Breast epithelium (tissue), 4 donors: Measurements from ENCODE around the gene IFIH1. TPM values are rescaled to one million over a fixed set of nuclear protein-coding genes. Genes with fewer than 3 reads are reported as not detected.

Experiments used
- DNase-seq, 2 donors: peaks; one replicate each; pipeline ENCODE4 v3.0.0-alpha.2; 2019; ENCODE audit warnings: low spot score in 2 of 2
- H3K27ac ChIP-seq, 2 donors: fragments of 200-600 bp; sonication (generic) in 1 of 2; one replicate each; pipeline ENCODE4 v1.5.1; 2016 to 2019; ENCODE audit warnings: mild to moderate bottlenecking in 1 of 2
- H3K27me3 ChIP-seq, 2 donors: fragments of 200-600 bp; sonication (generic) in 1 of 2; one replicate each; pipeline versions ENCODE4 v1.5.1 to v1.6.0; 2017 to 2019; ENCODE audit warnings: control low read depth in 1 of 2, mild to moderate bottlenecking in 1 of 2
- H3K36me3 ChIP-seq: fragments of 200-600 bp; one replicate; pipeline ENCODE4 v1.5.1; 2019
- H3K4me1 ChIP-seq, 2 donors: fragments of 200-600 bp; sonication (generic); one replicate each; pipeline ENCODE4 v1.5.1; 2016 to 2019; ENCODE audit warnings: control low read depth in 1 of 2
- H3K4me3 ChIP-seq, 3 donors: fragments of 200-600 bp; sonication (generic); 1 replicate in 2 of 3; 2 replicates in 1 of 3; pipeline ENCODE4 v1.5.1; 2016 to 2019; ENCODE audit warnings: mild to moderate bottlenecking in 3 of 3, moderate library complexity in 2 of 3
- H3K9me3 ChIP-seq, 2 donors: fragments of 200-600 bp; sonication (generic) in 1 of 2; one replicate each; pipeline ENCODE4 v1.5.1; 2016 to 2019; ENCODE audit warnings: control low read depth in 1 of 2
- POLR2A ChIP-seq: fragments of 450-650 bp; IDR thresholded peaks from one replicate; pipeline ENCODE4 v1.6.1; 2016; ENCODE audit warnings: antibody characterized with exemption, mild to moderate bottlenecking, moderate library complexity
- POLR2AphosphoS5 ChIP-seq, 3 donors: sonication (generic); formaldehyde crosslinking; IDR thresholded peaks; one replicate each; pipeline ENCODE4 v1.6.1; 2017; ENCODE audit warnings: antibody characterized with exemption in 3 of 3
- intact Hi-C: fragments of 100-400 bp; cut with DNase I; formaldehyde crosslinking; loops from one replicate; pipeline ENCODE4 v1.15.1; 2023; ENCODE audit warnings: low total_unique reads
- total RNA-seq, 3 donors: library from RNA; depleted of rRNA; stranded (reverse); fragments of >200 nt; gene quantifications; one replicate each; pipeline ENCODE4 v1.1.0, GENCODE V29; 2016
- TF ChIP-seq, protein P1 (sequence below), 3 donors: fragments of 450-650 bp; IDR thresholded peaks; one replicate each; pipeline ENCODE4 v1.5.1; 2016 to 2017; ENCODE audit warnings: antibody characterized with exemption in 3 of 3, mild to moderate bottlenecking in 3 of 3, moderate library complexity in 3 of 3

Gene IFIH1
- total RNA-seq, 3 donors from 2014 or later, result 9.6 to 19.9 (median 13.1) TPM

DNA sequence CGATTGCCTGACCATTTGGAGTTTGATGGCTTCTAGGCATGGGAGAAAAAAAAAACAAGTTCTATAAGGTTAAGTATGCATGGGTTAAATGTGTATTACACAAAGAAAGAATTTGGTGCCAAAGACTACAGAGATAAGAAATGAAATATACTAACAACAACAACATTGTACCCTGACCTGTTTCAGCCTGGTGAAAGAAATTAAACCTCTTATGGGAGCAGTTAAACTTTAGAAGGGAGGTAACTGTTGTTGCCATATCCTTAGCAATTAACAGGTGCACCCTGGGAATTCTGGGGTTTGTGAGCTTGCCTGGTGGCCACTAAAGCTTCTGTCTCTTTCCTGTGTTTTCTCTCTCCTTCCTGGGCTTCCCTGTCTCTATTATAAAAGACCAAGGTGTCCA lies 6.5 kb upstream of the IFIH1 start:
- no peaks in the 10 kb centered on the region for H3K9me3 ChIP-seq
- no peak overlapping the region for H3K27ac ChIP-seq
- intact Hi-C loops, result no loop called here
- TF ChIP-seq POLR2A (no peak), POLR2AphosphoS5 (IDR thresholded peaks at IDR 0.05) (no peak)
- TF ChIP-seq, protein P1, sequence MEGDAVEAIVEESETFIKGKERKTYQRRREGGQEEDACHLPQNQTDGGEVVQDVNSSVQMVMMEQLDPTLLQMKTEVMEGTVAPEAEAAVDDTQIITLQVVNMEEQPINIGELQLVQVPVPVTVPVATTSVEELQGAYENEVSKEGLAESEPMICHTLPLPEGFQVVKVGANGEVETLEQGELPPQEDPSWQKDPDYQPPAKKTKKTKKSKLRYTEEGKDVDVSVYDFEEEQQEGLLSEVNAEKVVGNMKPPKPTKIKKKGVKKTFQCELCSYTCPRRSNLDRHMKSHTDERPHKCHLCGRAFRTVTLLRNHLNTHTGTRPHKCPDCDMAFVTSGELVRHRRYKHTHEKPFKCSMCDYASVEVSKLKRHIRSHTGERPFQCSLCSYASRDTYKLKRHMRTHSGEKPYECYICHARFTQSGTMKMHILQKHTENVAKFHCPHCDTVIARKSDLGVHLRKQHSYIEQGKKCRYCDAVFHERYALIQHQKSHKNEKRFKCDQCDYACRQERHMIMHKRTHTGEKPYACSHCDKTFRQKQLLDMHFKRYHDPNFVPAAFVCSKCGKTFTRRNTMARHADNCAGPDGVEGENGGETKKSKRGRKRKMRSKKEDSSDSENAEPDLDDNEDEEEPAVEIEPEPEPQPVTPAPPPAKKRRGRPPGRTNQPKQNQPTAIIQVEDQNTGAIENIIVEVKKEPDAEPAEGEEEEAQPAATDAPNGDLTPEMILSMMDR (IDR thresholded peaks at IDR 0.05), result no peak
- no peak overlapping the region for H3K4me3 ChIP-seq
- H3K4me1 ChIP-seq, result peaks cover 0 to under 1% of the 10 kb centered on the region in 2 donors
- H3K27me3 ChIP-seq, result no peaks in the 10 kb centered on the region
- no peaks in the 10 kb centered on the region for H3K36me3 ChIP-seq
- no peak for DNase-seq

DNA sequence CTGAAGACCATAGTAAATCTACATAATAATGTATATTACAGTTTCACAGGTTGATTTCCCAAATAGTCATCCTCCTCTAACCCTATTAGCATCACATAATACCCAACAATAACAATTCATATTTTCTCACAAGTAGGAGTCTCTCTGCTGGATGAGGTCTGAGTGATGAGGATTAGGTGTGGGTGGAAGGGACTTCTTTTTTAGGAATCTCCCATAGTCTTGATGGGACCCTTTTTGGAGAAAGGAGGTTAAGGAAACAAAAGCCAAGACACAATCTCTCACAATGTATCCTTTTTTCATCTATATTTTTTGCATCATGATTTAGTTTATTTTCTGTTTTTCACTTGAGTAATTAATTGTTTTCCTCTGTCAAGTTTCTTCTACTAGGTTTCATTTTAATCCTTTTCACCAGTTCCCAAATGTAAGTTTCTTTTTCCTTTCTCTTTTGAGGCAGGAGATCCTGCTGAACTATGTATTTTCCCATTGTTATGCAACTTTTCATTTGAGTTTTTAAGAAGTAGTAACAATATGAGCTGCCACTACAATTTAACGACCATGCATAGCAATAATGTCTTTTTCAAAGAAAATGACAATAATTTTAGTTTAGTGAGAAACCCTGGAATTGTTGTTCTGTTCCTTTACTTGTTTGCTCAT lies 2.5 kb upstream of the IFIH1 start:
- no peak overlapping the region for H3K4me3 ChIP-seq
- H3K36me3 ChIP-seq, result no peaks in the 10 kb centered on the region
- H3K27me3 ChIP-seq, result no peaks in the 10 kb centered on the region
- DNase-seq, result no peak
- H3K27ac ChIP-seq, result no peak overlapping the region
- intact Hi-C loops, result no loop called here
- H3K4me1 ChIP-seq, result peaks cover 0 to 9% of the 10 kb centered on the region in 2 donors
- no peaks in the 10 kb centered on the region for H3K9me3 ChIP-seq
- TF ChIP-seq POLR2A, result no peak
- TF ChIP-seq POLR2AphosphoS5 (IDR thresholded peaks at IDR 0.05), result no peak
- TF ChIP-seq, protein P1 (IDR thresholded peaks at IDR 0.05), result no peak

GRCh38 chr2:162317861-162318327 lies 590 bp downstream of the IFIH1 start:
- H3K9me3 ChIP-seq, result no peaks in the 10 kb centered on the region
- intact Hi-C loops, result no loop called here
- H3K4me1 ChIP-seq, result peaks cover 0 to 9% of the 10 kb centered on the region in 2 donors
- peak overlapping the region; percentile 97 to 98 for H3K27ac ChIP-seq
- no peaks in the 10 kb centered on the region for H3K27me3 ChIP-seq
- DNase-seq, result peak in 1 of 2 donors; percentile 26
- no peaks in the 10 kb centered on the region for H3K36me3 ChIP-seq
- TF ChIP-seq POLR2A (no peak), POLR2AphosphoS5 (IDR thresholded peaks at IDR 0.05) (no peak)
- TF ChIP-seq, protein P1 (IDR thresholded peaks at IDR 0.05), result no peak
- H3K4me3 ChIP-seq, result peak overlapping the region; percentile 71 to 94 (median 80)

GRCh38 chr2:162317058-162317742 lies 1.3 kb downstream of the IFIH1 start:
- peaks cover 0 to 9% of the 10 kb centered on the region in 2 donors for H3K4me1 ChIP-seq
- intact Hi-C loops, result no loop called here
- H3K27ac ChIP-seq, result no peak overlapping the region

More at GRCh38 chr2:162317058-162317742, 1.3 kb downstream of the IFIH1 start:
- Histone ChIP-seq H3K9me3 (no peaks in the 10 kb centered on the region), H3K36me3 (no peaks in the 10 kb centered on the region), H3K27me3 (no peaks in the 10 kb centered on the region), H3K4me3 (peak overlapping the region; percentile 71 to 94 (median 80))
- DNase-seq, result no peak
- no peak for TF ChIP-seq POLR2AphosphoS5 (IDR thresholded peaks at IDR 0.05)
- TF ChIP-seq POLR2A, result no peak
- TF ChIP-seq, protein P1 (IDR thresholded peaks at IDR 0.05), result no peak
